ENCODE results near the gene CCDC81.

The CCDC81 gene

GRCh38 chr11:86435711-86436110, 61.0 kb downstream of the CCDC81 start:
- no peak for FAIRE-seq

GRCh38 chr11:86438685-86439084, 64.0 kb downstream of the CCDC81 start:
- DNase-seq (ENCODE audit: insufficient read length, low spot score) (no peak), FAIRE-seq (no peak)

More at GRCh38 chr11:86435711-86436110, 61.0 kb downstream of the CCDC81 start:
- no peak for DNase-seq (ENCODE audit: insufficient read length, low spot score)

GRCh38 chr11:86440305-86440716, 65.6 kb downstream of the CCDC81 start:
- FAIRE-seq (no peak), DNase-seq (ENCODE audit: insufficient read length, low spot score) (no peak)

- DNase-seq (ENCODE audit: insufficient read length, low spot score), result no peak
- FAIRE-seq, result no peak
These were observed 66.2 kb downstream of the CCDC81 start for GRCh38 chr11:86440843-86441242.

GRCh38 chr11:86442420-86442819, 67.7 kb downstream of the CCDC81 start:
- DNase-seq (ENCODE audit: insufficient read length, low spot score) (no peak), FAIRE-seq (no peak)

- FAIRE-seq, result no peak
- DNase-seq (ENCODE audit: insufficient read length, low spot score), result no peak
These were observed 68.1 kb downstream of the CCDC81 start for GRCh38 chr11:86442827-86443226.

GRCh38 chr11:86443415-86443814, 68.7 kb downstream of the CCDC81 start:
- FAIRE-seq, result no peak
- no peak for DNase-seq (ENCODE audit: insufficient read length, low spot score)

- FAIRE-seq (no peak), DNase-seq (ENCODE audit: insufficient read length, low spot score) (no peak)
These were observed 70.3 kb downstream of the CCDC81 start for GRCh38 chr11:86444981-86445380.

- no peak for FAIRE-seq
These were observed 71.7 kb downstream of the CCDC81 start for GRCh38 chr11:86446163-86446923.

GRCh38 chr11:86446924-86447285, 72.2 kb downstream of the CCDC81 start:
- FAIRE-seq (no peak), DNase-seq (ENCODE audit: insufficient read length, low spot score) (no peak)

More at GRCh38 chr11:86446163-86446923, 71.7 kb downstream of the CCDC81 start:
- no peak for DNase-seq (ENCODE audit: insufficient read length, low spot score)

GRCh38 chr11:86447763-86448480, 73.2 kb downstream of the CCDC81 start:
- no peak for DNase-seq (ENCODE audit: insufficient read length, low spot score)

GRCh38 chr11:86449993-86450629, 75.4 kb downstream of the CCDC81 start:
- no peak for DNase-seq (ENCODE audit: insufficient read length, low spot score)
- no peak for FAIRE-seq

More at GRCh38 chr11:86447763-86448480, 73.2 kb downstream of the CCDC81 start:
- FAIRE-seq, result no peak

- no peak for FAIRE-seq
- DNase-seq (ENCODE audit: insufficient read length, low spot score), result no peak
These were observed 78.8 kb downstream of the CCDC81 start for GRCh38 chr11:86453290-86454030.

GRCh38 chr11:86456075-86456939, 81.6 kb downstream of the CCDC81 start:
- DNase-seq (ENCODE audit: insufficient read length, low spot score), result peak; percentile 65
- FAIRE-seq, result peak; percentile 91

- DNase-seq (ENCODE audit: insufficient read length, low spot score) (no peak), FAIRE-seq (no peak)
These were observed 83.8 kb downstream of the CCDC81 start for GRCh38 chr11:86458294-86459001.

- no peak for FAIRE-seq
- DNase-seq (ENCODE audit: insufficient read length, low spot score), result no peak
These were observed 84.3 kb downstream of the CCDC81 start for GRCh38 chr11:86459002-86459385.

- DNase-seq (ENCODE audit: insufficient read length, low spot score) (no peak), FAIRE-seq (no peak)
These were observed 85.2 kb downstream of the CCDC81 start for GRCh38 chr11:86459682-86460460.

All from GM19239 (cell line).